Fibroblast of mammary gland (primary cell): ENCODE results near the gene CMPK1.

Source experiments
- DNase-seq: peaks from one replicate; pipeline ENCODE4 v3.0.0-alpha.2; 2010; ENCODE audit warnings: low read depth
- H3K4me3 ChIP-seq: 2 replicates; pipeline ENCODE4 v1.5.1; 2011; ENCODE audit warnings: low read depth, mild to moderate bottlenecking, low read length, moderate library complexity; ENCODE audit not compliant: control insufficient read depth
- CTCF ChIP-seq: conservative IDR thresholded peaks from 2 replicates; pipeline ENCODE4 v1.5.1; 2011; ENCODE audit warnings: low read depth, low read length, inconsistent platforms; ENCODE audit not compliant: control insufficient read depth, insufficient read depth

CMPK1 gene

GRCh38 chr1:47389731-47390130, 56.1 kb downstream of the CMPK1 start:
- no peak overlapping the region for H3K4me3 ChIP-seq
- no peak for TF ChIP-seq CTCF
- no peak for DNase-seq

GRCh38 chr1:47390843-47391242, 57.3 kb downstream of the CMPK1 start:
- no peak overlapping the region for H3K4me3 ChIP-seq
- no peak for DNase-seq
- no peak for TF ChIP-seq CTCF

GRCh38 chr1:47393141-47393540, 59.6 kb downstream of the CMPK1 start:
- no peak overlapping the region for H3K4me3 ChIP-seq
- no peak for TF ChIP-seq CTCF
- DNase-seq: no peak

GRCh38 chr1:47395433-47395832, 61.8 kb downstream of the CMPK1 start:
- TF ChIP-seq CTCF: no peak
- DNase-seq: no peak
- H3K4me3 ChIP-seq: no peak overlapping the region

GRCh38 chr1:47396671-47397196, 63.1 kb downstream of the CMPK1 start:
- DNase-seq: no peak
- no peak overlapping the region for H3K4me3 ChIP-seq
- TF ChIP-seq CTCF: no peak

- H3K4me3 ChIP-seq: no peak overlapping the region
- no peak for TF ChIP-seq CTCF
- no peak for DNase-seq
These were observed 65.7 kb downstream of the CMPK1 start for GRCh38 chr1:47399138-47399845.

- DNase-seq: no peak
- no peak for TF ChIP-seq CTCF
- H3K4me3 ChIP-seq: no peak overlapping the region
These were observed 66.2 kb downstream of the CMPK1 start for GRCh38 chr1:47399846-47400155.
